ENCODE results near the gene SNX30.

DNA sequence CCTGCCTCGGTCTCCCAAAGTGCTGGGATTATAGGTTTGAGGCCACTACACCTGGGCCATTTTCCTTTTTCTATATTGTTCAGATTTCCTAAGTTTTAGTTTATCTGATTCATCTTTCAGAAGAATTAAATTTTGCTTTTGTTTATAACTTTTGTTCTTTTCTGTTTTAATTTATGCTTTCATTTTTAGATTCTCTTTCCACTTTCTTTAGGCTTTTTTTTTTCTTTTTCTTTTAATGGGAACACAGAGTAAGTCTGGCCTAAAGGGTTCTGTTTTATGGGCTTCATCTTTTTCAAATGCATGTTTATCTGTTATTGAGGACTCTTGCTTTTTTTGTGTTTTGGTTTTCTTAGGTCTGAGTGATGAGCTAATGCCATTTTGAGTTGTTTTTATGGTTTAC, 42.1 kb downstream of the SNX30 start:
- TF ChIP-seq MAX (IDR thresholded peaks at IDR 0.05; ENCODE audit: low read depth) (no peak), POLR2AphosphoS5 (IDR thresholded peaks at IDR 0.05; ENCODE audit: low read depth, low read length) (no peak), CTCF (IDR thresholded peaks at IDR 0.05) (no peak), MEF2A (IDR thresholded peaks at IDR 0.05; ENCODE audit: borderline replicate concordance, low read depth) (no peak), EP300 (IDR thresholded peaks at IDR 0.05; ENCODE audit: borderline replicate concordance in 1 of 2, low read depth in 1 of 2, low read length in 1 of 2) (no peak), TAF1 (IDR thresholded peaks at IDR 0.05; ENCODE audit: borderline replicate concordance, low read depth, low read length) (no peak), FOXM1 (IDR thresholded peaks at IDR 0.05; ENCODE audit: low read depth) (no peak), USF1 (IDR thresholded peaks at IDR 0.05; ENCODE audit: borderline replicate concordance, low read depth) (no peak), SMC3 (IDR thresholded peaks at IDR 0.05; ENCODE audit: low read depth, low read length) (no peak), EZH2phosphoT487 (IDR thresholded peaks at IDR 0.05; ENCODE audit: borderline replicate concordance, low read depth) (no peak), YY1 (IDR thresholded peaks at IDR 0.05; ENCODE audit: low read depth) (no peak)
- TF ChIP-seq, protein P1, sequence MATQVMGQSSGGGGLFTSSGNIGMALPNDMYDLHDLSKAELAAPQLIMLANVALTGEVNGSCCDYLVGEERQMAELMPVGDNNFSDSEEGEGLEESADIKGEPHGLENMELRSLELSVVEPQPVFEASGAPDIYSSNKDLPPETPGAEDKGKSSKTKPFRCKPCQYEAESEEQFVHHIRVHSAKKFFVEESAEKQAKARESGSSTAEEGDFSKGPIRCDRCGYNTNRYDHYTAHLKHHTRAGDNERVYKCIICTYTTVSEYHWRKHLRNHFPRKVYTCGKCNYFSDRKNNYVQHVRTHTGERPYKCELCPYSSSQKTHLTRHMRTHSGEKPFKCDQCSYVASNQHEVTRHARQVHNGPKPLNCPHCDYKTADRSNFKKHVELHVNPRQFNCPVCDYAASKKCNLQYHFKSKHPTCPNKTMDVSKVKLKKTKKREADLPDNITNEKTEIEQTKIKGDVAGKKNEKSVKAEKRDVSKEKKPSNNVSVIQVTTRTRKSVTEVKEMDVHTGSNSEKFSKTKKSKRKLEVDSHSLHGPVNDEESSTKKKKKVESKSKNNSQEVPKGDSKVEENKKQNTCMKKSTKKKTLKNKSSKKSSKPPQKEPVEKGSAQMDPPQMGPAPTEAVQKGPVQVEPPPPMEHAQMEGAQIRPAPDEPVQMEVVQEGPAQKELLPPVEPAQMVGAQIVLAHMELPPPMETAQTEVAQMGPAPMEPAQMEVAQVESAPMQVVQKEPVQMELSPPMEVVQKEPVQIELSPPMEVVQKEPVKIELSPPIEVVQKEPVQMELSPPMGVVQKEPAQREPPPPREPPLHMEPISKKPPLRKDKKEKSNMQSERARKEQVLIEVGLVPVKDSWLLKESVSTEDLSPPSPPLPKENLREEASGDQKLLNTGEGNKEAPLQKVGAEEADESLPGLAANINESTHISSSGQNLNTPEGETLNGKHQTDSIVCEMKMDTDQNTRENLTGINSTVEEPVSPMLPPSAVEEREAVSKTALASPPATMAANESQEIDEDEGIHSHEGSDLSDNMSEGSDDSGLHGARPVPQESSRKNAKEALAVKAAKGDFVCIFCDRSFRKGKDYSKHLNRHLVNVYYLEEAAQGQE (IDR thresholded peaks at IDR 0.05; ENCODE audit: low read depth, low read length): no peak
- TF ChIP-seq, protein P2, sequence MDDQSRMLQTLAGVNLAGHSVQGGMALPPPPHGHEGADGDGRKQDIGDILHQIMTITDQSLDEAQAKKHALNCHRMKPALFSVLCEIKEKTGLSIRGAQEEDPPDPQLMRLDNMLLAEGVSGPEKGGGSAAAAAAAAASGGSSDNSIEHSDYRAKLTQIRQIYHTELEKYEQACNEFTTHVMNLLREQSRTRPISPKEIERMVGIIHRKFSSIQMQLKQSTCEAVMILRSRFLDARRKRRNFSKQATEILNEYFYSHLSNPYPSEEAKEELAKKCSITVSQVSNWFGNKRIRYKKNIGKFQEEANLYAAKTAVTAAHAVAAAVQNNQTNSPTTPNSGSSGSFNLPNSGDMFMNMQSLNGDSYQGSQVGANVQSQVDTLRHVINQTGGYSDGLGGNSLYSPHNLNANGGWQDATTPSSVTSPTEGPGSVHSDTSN (IDR thresholded peaks at IDR 0.05): no peak

Measured in SK-N-SH (cell line).